ENCODE measurements around the gene CHPF. TPM values are rescaled to one million over a fixed set of nuclear protein-coding genes. Genes with fewer than 3 reads are reported as not detected.
A peak's percentile ranks its signal among the peaks of the same experiment; 100 is the strongest.

The CHPF gene
- total RNA-seq, 6 experiments from 2014 or later = 116 to 190 (median 139) TPM

DNA sequence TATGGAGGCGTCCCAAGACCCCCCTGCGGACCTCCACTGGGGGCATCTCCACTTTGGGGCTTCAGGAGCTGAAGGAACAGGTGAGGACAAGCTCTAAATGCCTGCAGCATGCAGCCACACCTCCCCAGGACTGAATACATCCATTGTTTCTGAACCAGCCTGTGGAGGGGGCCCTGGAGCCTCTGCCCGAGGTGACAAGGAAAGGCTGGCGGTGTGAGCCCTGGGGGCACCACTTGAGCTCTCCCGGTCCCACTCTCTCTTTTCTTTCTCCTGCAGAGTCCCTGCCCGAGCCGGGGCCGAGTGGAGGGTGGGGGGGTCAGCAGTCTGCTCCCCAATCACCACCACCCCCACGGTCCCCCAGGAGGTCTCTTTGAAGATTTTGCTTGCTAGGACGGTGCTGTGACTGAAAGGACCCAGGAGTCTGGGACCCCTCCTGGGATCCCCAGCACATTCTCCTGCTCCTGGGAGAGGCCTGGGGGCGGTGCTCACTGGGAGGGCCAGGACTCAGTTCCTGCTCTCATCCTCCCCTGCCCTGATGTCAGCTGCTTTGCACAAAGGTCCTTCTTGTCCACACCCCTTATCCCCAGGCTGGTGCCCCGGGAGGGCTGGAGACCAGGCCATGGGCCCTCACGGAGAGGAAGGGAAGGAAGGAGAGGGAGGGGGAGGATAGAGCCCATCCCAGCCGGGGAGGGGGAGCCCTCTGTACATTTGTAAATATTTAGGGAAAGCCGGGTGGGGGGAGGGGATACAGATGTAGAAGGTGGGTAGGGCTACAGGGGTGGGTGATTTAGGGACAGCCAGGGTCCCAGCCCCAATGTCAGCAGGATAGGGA, 5.7 kb downstream of the CHPF start:
- H3K27me3 Mint-ChIP-seq (ENCODE audit: insufficient read depth) = peaks cover 7% of the 10 kb centered on the region
- H3K36me3 Mint-ChIP-seq (ENCODE audit: low read depth) = peaks cover 9% of the 10 kb centered on the region
- H3K27ac Mint-ChIP-seq = no peak overlapping the region
- TF ChIP-seq, protein P1, sequence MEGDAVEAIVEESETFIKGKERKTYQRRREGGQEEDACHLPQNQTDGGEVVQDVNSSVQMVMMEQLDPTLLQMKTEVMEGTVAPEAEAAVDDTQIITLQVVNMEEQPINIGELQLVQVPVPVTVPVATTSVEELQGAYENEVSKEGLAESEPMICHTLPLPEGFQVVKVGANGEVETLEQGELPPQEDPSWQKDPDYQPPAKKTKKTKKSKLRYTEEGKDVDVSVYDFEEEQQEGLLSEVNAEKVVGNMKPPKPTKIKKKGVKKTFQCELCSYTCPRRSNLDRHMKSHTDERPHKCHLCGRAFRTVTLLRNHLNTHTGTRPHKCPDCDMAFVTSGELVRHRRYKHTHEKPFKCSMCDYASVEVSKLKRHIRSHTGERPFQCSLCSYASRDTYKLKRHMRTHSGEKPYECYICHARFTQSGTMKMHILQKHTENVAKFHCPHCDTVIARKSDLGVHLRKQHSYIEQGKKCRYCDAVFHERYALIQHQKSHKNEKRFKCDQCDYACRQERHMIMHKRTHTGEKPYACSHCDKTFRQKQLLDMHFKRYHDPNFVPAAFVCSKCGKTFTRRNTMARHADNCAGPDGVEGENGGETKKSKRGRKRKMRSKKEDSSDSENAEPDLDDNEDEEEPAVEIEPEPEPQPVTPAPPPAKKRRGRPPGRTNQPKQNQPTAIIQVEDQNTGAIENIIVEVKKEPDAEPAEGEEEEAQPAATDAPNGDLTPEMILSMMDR (IDR thresholded peaks at IDR 0.05) = peak; percentile 12; the same call in 1 of the 2 replicates
- H3K9me3 Mint-ChIP-seq = no peaks in the 10 kb centered on the region
- no peak for DNase-seq
- H3K4me3 Mint-ChIP-seq = no peak overlapping the region
- peaks cover 13% of the 10 kb centered on the region for H3K4me1 Mint-ChIP-seq (ENCODE audit: low read depth)

DNA sequence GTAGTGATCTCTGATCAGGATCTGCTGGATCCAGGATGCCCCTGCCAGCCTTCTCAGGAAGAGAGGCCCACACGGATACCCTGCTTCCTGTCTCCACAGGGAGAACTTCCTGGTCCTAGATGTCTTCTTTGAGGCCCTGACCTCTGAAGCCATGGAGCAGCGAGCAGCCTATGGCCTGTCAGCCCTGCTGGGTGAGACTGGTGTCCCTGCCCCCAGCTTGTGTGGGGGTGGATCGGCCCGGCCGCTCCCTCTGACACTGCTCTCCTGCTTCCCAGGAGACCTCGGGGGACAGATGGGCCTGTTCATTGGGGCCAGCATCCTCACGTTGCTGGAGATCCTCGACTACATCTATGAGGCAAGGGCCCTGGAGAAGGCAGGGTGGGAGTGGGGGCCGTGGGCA, 6.6 kb downstream of the CHPF start:
- Mint-ChIP-seq H3K4me3 (no peak overlapping the region), H3K36me3 (ENCODE audit: low read depth) (peaks cover 9% of the 10 kb centered on the region), H3K27ac (no peak overlapping the region), H3K27me3 (ENCODE audit: insufficient read depth) (peaks cover 9% of the 10 kb centered on the region), H3K9me3 (no peaks in the 10 kb centered on the region), H3K4me1 (ENCODE audit: low read depth) (peaks cover 6% of the 10 kb centered on the region; the same call in 1 of the 2 replicates)
- TF ChIP-seq, protein P1 (IDR thresholded peaks at IDR 0.05) = no peak
- DNase-seq = no peak

DNA sequence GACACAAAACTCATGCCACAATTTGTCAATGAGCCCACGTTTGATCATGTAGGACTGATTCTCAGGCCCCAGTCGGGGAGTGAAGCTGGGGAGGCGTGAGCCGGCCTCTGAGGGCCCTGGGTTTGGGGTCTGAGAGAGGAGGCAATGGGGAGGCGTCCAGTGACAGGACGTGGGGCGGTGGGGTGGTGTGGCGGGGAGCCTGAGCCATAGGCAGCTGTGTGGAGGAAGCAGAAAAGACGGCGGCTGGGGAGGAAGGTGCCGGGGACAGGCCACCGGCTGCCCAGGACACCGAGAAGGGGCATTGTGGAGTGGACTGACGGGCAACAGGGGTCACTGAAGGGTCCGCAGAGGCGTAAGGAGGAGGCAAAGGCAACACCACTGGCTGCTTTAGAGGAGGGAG, 7.2 kb downstream of the CHPF start:
- Mint-ChIP-seq H3K27ac (no peak overlapping the region), H3K27me3 (ENCODE audit: insufficient read depth) (peaks cover 9% of the 10 kb centered on the region), H3K36me3 (ENCODE audit: low read depth) (peaks cover 8% of the 10 kb centered on the region), H3K4me1 (ENCODE audit: low read depth) (peaks cover 6% of the 10 kb centered on the region; the same call in 1 of the 2 replicates), H3K9me3 (no peaks in the 10 kb centered on the region), H3K4me3 (no peak overlapping the region)
- TF ChIP-seq, protein P1 (IDR thresholded peaks at IDR 0.05) = no peak
- DNase-seq = no peak

DNA sequence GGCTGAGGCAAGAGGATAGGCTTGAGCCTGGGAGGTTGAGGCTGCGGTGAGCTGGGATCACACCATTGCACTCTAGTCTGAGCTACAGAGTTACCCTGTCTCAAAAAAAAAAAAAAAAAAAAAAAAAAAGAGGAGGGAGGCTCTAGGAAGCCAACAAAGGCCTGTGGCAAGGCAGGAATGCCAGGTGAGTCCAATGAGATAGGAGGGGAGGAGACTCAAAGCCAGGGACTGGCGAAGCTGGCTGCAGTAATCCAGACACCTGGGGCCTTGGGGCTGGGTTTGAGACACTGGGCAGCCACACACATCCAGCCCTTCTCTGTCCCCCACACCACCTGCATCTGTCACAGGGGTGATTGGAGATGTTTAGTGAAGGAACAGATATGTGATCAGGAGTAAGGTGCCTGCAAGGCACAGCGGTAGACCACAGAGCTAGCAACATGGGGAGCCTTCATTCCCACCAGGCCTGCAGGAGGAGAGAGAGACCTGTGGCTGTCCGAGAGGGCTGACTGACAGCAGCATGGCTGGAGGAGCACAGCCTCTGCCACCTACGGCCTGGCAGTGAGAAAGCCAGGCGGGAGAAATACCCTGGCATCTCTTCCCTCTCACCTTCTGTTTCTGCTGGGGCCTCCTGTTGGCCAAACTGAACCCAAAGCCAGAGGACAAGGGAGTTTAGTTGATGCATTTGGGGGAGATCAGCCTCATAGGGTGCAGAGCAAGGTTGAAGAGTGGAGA, 9.5 kb downstream of the CHPF start:
- no peak for DNase-seq
- peaks cover 21% of the 10 kb centered on the region for H3K27me3 Mint-ChIP-seq (ENCODE audit: insufficient read depth)
- no peak overlapping the region for H3K4me3 Mint-ChIP-seq
- H3K36me3 Mint-ChIP-seq (ENCODE audit: low read depth) = no peaks in the 10 kb centered on the region
- H3K9me3 Mint-ChIP-seq = no peaks in the 10 kb centered on the region
- no peak overlapping the region for H3K27ac Mint-ChIP-seq
- TF ChIP-seq, protein P1 (IDR thresholded peaks at IDR 0.05) = no peak
- peaks cover 10% of the 10 kb centered on the region; the same call in 1 of the 2 replicates for H3K4me1 Mint-ChIP-seq (ENCODE audit: low read depth)

DNA sequence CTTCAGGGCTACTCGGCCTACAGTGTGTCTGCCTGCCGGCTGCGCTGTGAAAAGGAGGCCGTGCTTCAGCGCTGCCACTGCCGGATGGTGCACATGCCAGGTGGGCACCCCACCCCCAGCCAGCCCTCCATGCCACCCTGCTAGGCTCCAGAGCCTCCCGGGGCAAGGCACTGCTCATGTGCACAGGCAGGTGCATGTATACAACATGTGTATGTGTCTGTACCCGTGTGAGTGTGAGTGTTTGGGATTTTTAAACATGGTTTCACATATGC, 11.3 kb downstream of the CHPF start:
- no peak overlapping the region for H3K27ac Mint-ChIP-seq
- H3K4me1 Mint-ChIP-seq (ENCODE audit: low read depth) = 0 out of 2 replicates have a peak, but pooled peaks cover 4% of the 10 kb centered on the region
- peaks cover 24% of the 10 kb centered on the region for H3K27me3 Mint-ChIP-seq (ENCODE audit: insufficient read depth)
- TF ChIP-seq, protein P1 (IDR thresholded peaks at IDR 0.05) = no peak
- no peaks in the 10 kb centered on the region for H3K9me3 Mint-ChIP-seq
- H3K4me3 Mint-ChIP-seq = no peak overlapping the region
- no peaks in the 10 kb centered on the region for H3K36me3 Mint-ChIP-seq (ENCODE audit: low read depth)
- no peak for DNase-seq

Measured in HFFc6 (cell line).